H9 (cell line): ENCODE data around the gene ZNF524. TPM values are rescaled to one million over a fixed set of nuclear protein-coding genes. Genes with fewer than 3 reads are reported as not detected.

Experiments
- DNase-seq: peaks from one replicate; pipeline ENCODE4 v3.0.0-alpha.2; 2017
- H2AFZ ChIP-seq: one replicate; pipeline ENCODE4 v1.6.1; 2013; ENCODE audit warnings: mild to moderate bottlenecking, low read length, control low read depth, moderate library complexity
- H2AK5ac ChIP-seq: 2 replicates; pipeline ENCODE4 v1.6.1; 2013; ENCODE audit warnings: low read length, control low read depth, mixed read lengths; ENCODE audit not compliant: insufficient read length
- H2BK120ac ChIP-seq: one replicate; pipeline ENCODE4 v1.6.1; 2013; ENCODE audit warnings: low read depth, mild to moderate bottlenecking, low read length, control low read depth, inconsistent platforms; ENCODE audit not compliant: poor library complexity, severe bottlenecking
- H2BK12ac ChIP-seq: 2 replicates; pipeline ENCODE4 v1.6.1; 2013; ENCODE audit warnings: low read length, control low read depth, mixed read lengths, low read depth; ENCODE audit not compliant: insufficient read length
- H2BK15ac ChIP-seq: 2 replicates; pipeline ENCODE4 v1.6.1; 2013; ENCODE audit warnings: low read depth, low read length, control low read depth
- H2BK20ac ChIP-seq: one replicate; pipeline ENCODE4 v1.6.1; 2013; ENCODE audit warnings: low read depth, mild to moderate bottlenecking, low read length, control low read depth, inconsistent platforms; ENCODE audit not compliant: poor library complexity, severe bottlenecking
- H2BK5ac ChIP-seq: 2 replicates; pipeline ENCODE4 v1.6.1; 2013; ENCODE audit warnings: low read length, control low read depth, mixed read lengths; ENCODE audit not compliant: insufficient read length
- H3K14ac ChIP-seq: 2 replicates; pipeline ENCODE4 v1.6.1; 2013; ENCODE audit warnings: low read length, control low read depth; ENCODE audit not compliant: insufficient read depth
- H3K18ac ChIP-seq: 2 replicates; pipeline ENCODE4 v1.6.1; 2013; ENCODE audit warnings: low read depth, mild to moderate bottlenecking, mixed read lengths, low read length, control low read depth; ENCODE audit not compliant: insufficient read length
- H3K23ac ChIP-seq: 2 replicates; pipeline ENCODE4 v1.6.1; 2013; ENCODE audit warnings: low read length, control low read depth, mixed read lengths, low read depth; ENCODE audit not compliant: insufficient read length
- H3K23me2 ChIP-seq: 2 replicates; pipeline ENCODE4 v1.6.1; 2013; ENCODE audit warnings: low read depth, mild to moderate bottlenecking, mixed read lengths, low read length, control low read depth; ENCODE audit not compliant: insufficient read length, poor library complexity, severe bottlenecking
- H3K27ac ChIP-seq: 2 replicates; pipeline ENCODE4 v1.5.1; 2013; ENCODE audit warnings: low read length, control low read depth, mixed read lengths, low read depth; ENCODE audit not compliant: insufficient read length
- H3K27me3 ChIP-seq: 2 replicates; pipeline ENCODE4 v1.6.1; 2013; ENCODE audit warnings: low read length, control low read depth, inconsistent platforms; ENCODE audit not compliant: insufficient read depth
- H3K4ac ChIP-seq: 2 replicates; pipeline ENCODE4 v1.6.1; 2013; ENCODE audit warnings: low read depth, mild to moderate bottlenecking, control low read depth, inconsistent platforms, low read length, moderate library complexity
- H3K4me1 ChIP-seq: 2 replicates; pipeline ENCODE4 v1.6.1; 2013; ENCODE audit warnings: low read length, control low read depth, inconsistent platforms; ENCODE audit not compliant: insufficient read depth
- H3K4me2 ChIP-seq: 2 replicates; pipeline ENCODE4 v1.6.1; 2013; ENCODE audit warnings: low read length, control low read depth, mixed read lengths; ENCODE audit not compliant: insufficient read length, insufficient read depth
- H3K56ac ChIP-seq: 2 replicates; pipeline ENCODE4 v1.6.1; 2013; ENCODE audit warnings: low read depth, mild to moderate bottlenecking, mixed read lengths, low read length, control low read depth; ENCODE audit not compliant: insufficient read length
- H3K79me1 ChIP-seq: 2 replicates; pipeline ENCODE4 v1.6.1; 2013; ENCODE audit warnings: low read depth, mild to moderate bottlenecking, moderate library complexity, low read length, control low read depth, inconsistent platforms; ENCODE audit not compliant: insufficient read depth, poor library complexity, severe bottlenecking
- H3K79me2 ChIP-seq: 2 replicates; pipeline ENCODE4 v1.6.1; 2013; ENCODE audit warnings: low read length, control low read depth, inconsistent platforms; ENCODE audit not compliant: insufficient read depth
- H3K9ac ChIP-seq: 2 replicates; pipeline ENCODE4 v1.6.1; 2013; ENCODE audit warnings: low read length, control low read depth, mixed read lengths; ENCODE audit not compliant: insufficient read length; ENCODE audit errors: extremely low read depth
- H3K9me3 ChIP-seq: one replicate; pipeline ENCODE4 v1.6.1; 2013; ENCODE audit warnings: low read depth, low read length, inconsistent platforms; ENCODE audit not compliant: control insufficient read depth
- H3T11ph ChIP-seq: one replicate; pipeline ENCODE4 v1.6.1; 2013; ENCODE audit warnings: mild to moderate bottlenecking, low read length, control low read depth, inconsistent platforms
- H4K20me1 ChIP-seq: one replicate; pipeline ENCODE4 v1.6.1; 2013; ENCODE audit not compliant: control insufficient read depth, insufficient read length, insufficient read depth
- H4K5ac ChIP-seq: 2 replicates; pipeline ENCODE4 v1.6.1; 2013; ENCODE audit warnings: low read depth, mild to moderate bottlenecking, mixed read lengths, low read length, control low read depth; ENCODE audit not compliant: insufficient read length
- H4K8ac ChIP-seq: replicated peaks from 2 replicates; pipeline ENCODE4 v1.6.1; 2013; ENCODE audit warnings: low read length, control low read depth, mixed read lengths, low read depth; ENCODE audit not compliant: insufficient read length
- H4K91ac ChIP-seq: 2 replicates; pipeline ENCODE4 v1.6.1; 2013; ENCODE audit warnings: low read depth, mild to moderate bottlenecking, moderate library complexity, mixed read lengths, low read length, control low read depth; ENCODE audit not compliant: insufficient read length
- H3K27ac Mint-ChIP-seq, 3 experiments: 2 replicates in 2 of 3; 3 replicates in 1 of 3; pipeline ENCODE4 v1.8.0; 2020 to 2021; ENCODE audit warnings: mixed read lengths in 3 of 3, mild to moderate bottlenecking in 1 of 3, moderate library complexity in 1 of 3
- H3K27me3 Mint-ChIP-seq: 2 replicates; pipeline ENCODE4 v1.8.0; 2021; ENCODE audit warnings: low read depth, mild to moderate bottlenecking, moderate library complexity, mixed read lengths
- H3K36me3 Mint-ChIP-seq, 3 experiments: 2 replicates in 2 of 3; 3 replicates in 1 of 3; pipeline ENCODE4 v1.8.0; 2020 to 2021; ENCODE audit warnings: low read depth in 3 of 3, mixed read lengths in 3 of 3; ENCODE audit not compliant: insufficient read depth in 1 of 3
- H3K4me1 Mint-ChIP-seq, 2 experiments: 2 replicates each; pipeline ENCODE4 v1.8.0; 2020; ENCODE audit warnings: mixed read lengths in 2 of 2
- H3K4me3 Mint-ChIP-seq, 2 experiments: 2 replicates in 1 of 2; 3 replicates in 1 of 2; pipeline ENCODE4 v1.8.0; 2020 to 2021; ENCODE audit warnings: mild to moderate bottlenecking in 2 of 2, mixed read lengths in 2 of 2, moderate library complexity in 1 of 2
- H3K9me3 Mint-ChIP-seq, 2 experiments: 2 replicates in 1 of 2; 3 replicates in 1 of 2; pipeline ENCODE4 v1.8.0; 2020; ENCODE audit warnings: mild to moderate bottlenecking in 2 of 2, mixed read lengths in 2 of 2, moderate library complexity in 1 of 2
- WGBS: extraction: QIAGEN DNeasy Blood & Tissue Kit; methylation state at CpG from one replicate; pipeline ENCODE4 v1.1.7; 2013; ENCODE audit warnings: missing lambda C conversion rate, low lambda C conversion rate, mixed read lengths; ENCODE audit not compliant: insufficient read length; ENCODE audit errors: extremely low coverage; 5-methylcytosine and 5-hydroxymethylcytosine counted together
- total RNA-seq: library from RNA; stranded (reverse); gene quantifications from 2 replicates; pipeline ENCODE4 v1.2.1, GENCODE V29; 2021
- TF ChIP-seq, protein P1 (sequence below): fragments of 200-600 bp; sonication (generic); conservative IDR thresholded peaks from 3 replicates; pipeline ENCODE4 v1.8.0; 2021; ENCODE audit warnings: antibody characterized with exemption, mild to moderate bottlenecking

Gene ZNF524
- total RNA-seq, 1 experiment from 2014 or later: 3.0 TPM

GRCh38 chr19:55644842-55645511, 44.9 kb downstream of the ZNF524 start:
- H3K9me3 Mint-ChIP-seq: peaks cover 0 to 4% of the 10 kb centered on the region in 2 experiments; a peak in 2 of 5 replicates

More at GRCh38 chr19:55644842-55645511, 44.9 kb downstream of the ZNF524 start:
- H2BK12ac ChIP-seq: no peak overlapping the region
- H3K27me3 ChIP-seq: no peaks in the 10 kb centered on the region
- WGBS: no CpG with 5 or more reads among the region's 28 CpGs
- no peak overlapping the region for H2BK15ac ChIP-seq
- H2AK5ac ChIP-seq: no peak overlapping the region
- no peak overlapping the region for H3K4ac ChIP-seq
- no peak for DNase-seq
- peaks cover 16 to 36% (median 27%) of the 10 kb centered on the region in 3 experiments for H3K36me3 Mint-ChIP-seq
- H3K79me2 ChIP-seq: peaks cover 7% of the 10 kb centered on the region; the same call in 1 of the 2 replicates
- no peak overlapping the region for H4K8ac ChIP-seq
- H2BK120ac ChIP-seq: no peak overlapping the region
- no peak overlapping the region for H3K23ac ChIP-seq
- H3K27ac ChIP-seq: no peak overlapping the region
- H2BK5ac ChIP-seq: no peak overlapping the region
- H3T11ph ChIP-seq: no peak overlapping the region
- no peaks in the 10 kb centered on the region for H3K4me1 ChIP-seq
- H3K79me1 ChIP-seq: peaks cover 3% of the 10 kb centered on the region
- H3K9ac ChIP-seq: no peak overlapping the region
- H2BK20ac ChIP-seq: no peak overlapping the region
- H3K14ac ChIP-seq: no peak overlapping the region
- peaks cover 3% of the 10 kb centered on the region; the same call in 1 of the 2 replicates for H3K27me3 Mint-ChIP-seq
- H3K27ac Mint-ChIP-seq: no peak overlapping the region
- H3K4me1 Mint-ChIP-seq: peaks cover 26 to 40% of the 10 kb centered on the region in 2 experiments
- H3K9me3 ChIP-seq: no peaks in the 10 kb centered on the region
- H4K91ac ChIP-seq: no peak overlapping the region
- no peak overlapping the region for H3K18ac ChIP-seq
- peaks cover 40% of the 10 kb centered on the region for H3K23me2 ChIP-seq
- H3K4me3 Mint-ChIP-seq: peak overlapping the region; percentile 97
- TF ChIP-seq, protein P1, sequence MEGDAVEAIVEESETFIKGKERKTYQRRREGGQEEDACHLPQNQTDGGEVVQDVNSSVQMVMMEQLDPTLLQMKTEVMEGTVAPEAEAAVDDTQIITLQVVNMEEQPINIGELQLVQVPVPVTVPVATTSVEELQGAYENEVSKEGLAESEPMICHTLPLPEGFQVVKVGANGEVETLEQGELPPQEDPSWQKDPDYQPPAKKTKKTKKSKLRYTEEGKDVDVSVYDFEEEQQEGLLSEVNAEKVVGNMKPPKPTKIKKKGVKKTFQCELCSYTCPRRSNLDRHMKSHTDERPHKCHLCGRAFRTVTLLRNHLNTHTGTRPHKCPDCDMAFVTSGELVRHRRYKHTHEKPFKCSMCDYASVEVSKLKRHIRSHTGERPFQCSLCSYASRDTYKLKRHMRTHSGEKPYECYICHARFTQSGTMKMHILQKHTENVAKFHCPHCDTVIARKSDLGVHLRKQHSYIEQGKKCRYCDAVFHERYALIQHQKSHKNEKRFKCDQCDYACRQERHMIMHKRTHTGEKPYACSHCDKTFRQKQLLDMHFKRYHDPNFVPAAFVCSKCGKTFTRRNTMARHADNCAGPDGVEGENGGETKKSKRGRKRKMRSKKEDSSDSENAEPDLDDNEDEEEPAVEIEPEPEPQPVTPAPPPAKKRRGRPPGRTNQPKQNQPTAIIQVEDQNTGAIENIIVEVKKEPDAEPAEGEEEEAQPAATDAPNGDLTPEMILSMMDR: no peak
- H4K20me1 ChIP-seq: no peaks in the 10 kb centered on the region
- no peak overlapping the region for H2AFZ ChIP-seq
- H3K4me2 ChIP-seq: peak overlapping the region; percentile 73
- no peak overlapping the region for H4K5ac ChIP-seq
- no peak overlapping the region for H3K56ac ChIP-seq
